Neural progenitor cell (in vitro differentiated cells): Measurements from ENCODE around the gene IQCM. TPM values are rescaled to one million over a fixed set of nuclear protein-coding genes. Genes with fewer than 3 reads are reported as not detected.

Experiments used
- DNase-seq: peaks from one replicate; pipeline ENCODE4 v3.0.0-alpha.2; 2016; ENCODE audit warnings: low spot score
- H2AFZ ChIP-seq: fragments of 200-600 bp; sonication (generic); replicated peaks from 2 replicates; pipeline ENCODE4 v1.6.1; 2016; ENCODE audit warnings: antibody characterized with exemption
- H3F3A ChIP-seq: fragments of 200-600 bp; sonication (generic); 2 replicates; pipeline ENCODE4 v1.6.1; 2016; ENCODE audit warnings: antibody characterized with exemption, low read depth
- H3K27ac ChIP-seq: fragments of 200-600 bp; sonication (generic); 2 replicates; pipeline ENCODE4 v1.5.1; 2016; ENCODE audit warnings: mild to moderate bottlenecking
- H3K27me3 ChIP-seq: fragments of 200-600 bp; sonication (generic); 2 replicates; pipeline ENCODE4 v1.6.1; 2016; ENCODE audit warnings: mild to moderate bottlenecking, moderate library complexity
- H3K36me3 ChIP-seq: fragments of 200-600 bp; sonication (generic); 2 replicates; pipeline ENCODE4 v1.5.1; 2016
- H3K4me1 ChIP-seq: fragments of 200-600 bp; sonication (generic); 2 replicates; pipeline ENCODE4 v1.6.1; 2016; ENCODE audit warnings: mixed run types
- H3K4me2 ChIP-seq: fragments of 200-600 bp; sonication (generic); 2 replicates; pipeline ENCODE4 v1.6.1; 2016
- H3K4me3 ChIP-seq: fragments of 200-600 bp; sonication (generic); 2 replicates; pipeline ENCODE4 v1.5.1; 2016
- H3K79me2 ChIP-seq: fragments of 200-600 bp; sonication (generic); 2 replicates; pipeline ENCODE4 v1.6.1; 2016; ENCODE audit warnings: low read depth
- H3K9ac ChIP-seq: fragments of 200-600 bp; sonication (generic); 2 replicates; pipeline ENCODE4 v1.6.1; 2016
- H3K9me3 ChIP-seq: fragments of 200-600 bp; sonication (generic); 2 replicates; pipeline ENCODE4 v1.5.1; 2016; ENCODE audit warnings: low read depth
- H4K20me1 ChIP-seq: fragments of 200-600 bp; sonication (generic); 2 replicates; pipeline ENCODE4 v1.6.1; 2016; ENCODE audit warnings: low read depth
- H3K27ac Mint-ChIP-seq: 3 replicates; pipeline ENCODE4 v1.8.0; 2021; ENCODE audit warnings: mixed read lengths
- H3K27me3 Mint-ChIP-seq: 2 replicates; pipeline ENCODE4 v1.8.0; 2022; ENCODE audit warnings: low read depth, mild to moderate bottlenecking, inconsistent platforms, moderate library complexity, mixed read lengths; ENCODE audit not compliant: insufficient read depth
- H3K36me3 Mint-ChIP-seq: 3 replicates; pipeline ENCODE4 v1.8.0; 2021; ENCODE audit warnings: mixed read lengths
- H3K4me1 Mint-ChIP-seq: 3 replicates; pipeline ENCODE4 v1.8.0; 2021; ENCODE audit warnings: mixed read lengths
- H3K4me3 Mint-ChIP-seq: 3 replicates; pipeline ENCODE4 v1.8.0; 2021; ENCODE audit warnings: mild to moderate bottlenecking, moderate library complexity, mixed read lengths
- H3K9me3 Mint-ChIP-seq: 3 replicates; pipeline ENCODE4 v1.8.0; 2020; ENCODE audit warnings: mixed read lengths
- EZH2 ChIP-seq: fragments of 200-600 bp; sonication (generic); IDR thresholded peaks from 2 replicates; pipeline ENCODE4 v1.6.1; 2017; ENCODE audit warnings: antibody characterized with exemption, mild to moderate bottlenecking, moderate library complexity
- EZH2phosphoT487 ChIP-seq: fragments of 200-600 bp; sonication (generic); IDR thresholded peaks from 2 replicates; pipeline ENCODE4 v1.6.1; 2017; ENCODE audit warnings: antibody characterized with exemption
- total RNA-seq: library from RNA; depleted of rRNA; stranded (reverse); fragments of >200 nt; gene quantifications from 2 replicates; pipeline ENCODE4 v1.2.3, GENCODE V29; 2015; ENCODE audit warnings: low replicate concordance
- TF ChIP-seq, protein P1 (sequence below): fragments of 200-600 bp; sonication (generic); IDR thresholded peaks from 2 replicates; pipeline ENCODE4 v1.5.1; 2017; ENCODE audit warnings: antibody characterized with exemption, mild to moderate bottlenecking

IQCM gene
- total RNA-seq, 1 donor from 2014 or later: 0.26 TPM

- no peak overlapping the region for H3K27ac ChIP-seq
- DNase-seq: no peak
- H2AFZ ChIP-seq: no peak overlapping the region
- Mint-ChIP-seq H3K9me3 (no peaks in the 10 kb centered on the region), H3K4me1 (peaks cover 3% of the 10 kb centered on the region), H3K27me3 (peaks cover 5% of the 10 kb centered on the region), H3K27ac (no peak overlapping the region), H3K4me3 (no peak overlapping the region), H3K36me3 (no peaks in the 10 kb centered on the region)
- H3K79me2 ChIP-seq: no peaks in the 10 kb centered on the region
- no peak overlapping the region for H3K9ac ChIP-seq
- H3K27me3 ChIP-seq: no peaks in the 10 kb centered on the region
- no peak overlapping the region for H3K4me3 ChIP-seq
- no peak overlapping the region for H3K4me2 ChIP-seq
- TF ChIP-seq EZH2: no peak
- TF ChIP-seq, protein P1, sequence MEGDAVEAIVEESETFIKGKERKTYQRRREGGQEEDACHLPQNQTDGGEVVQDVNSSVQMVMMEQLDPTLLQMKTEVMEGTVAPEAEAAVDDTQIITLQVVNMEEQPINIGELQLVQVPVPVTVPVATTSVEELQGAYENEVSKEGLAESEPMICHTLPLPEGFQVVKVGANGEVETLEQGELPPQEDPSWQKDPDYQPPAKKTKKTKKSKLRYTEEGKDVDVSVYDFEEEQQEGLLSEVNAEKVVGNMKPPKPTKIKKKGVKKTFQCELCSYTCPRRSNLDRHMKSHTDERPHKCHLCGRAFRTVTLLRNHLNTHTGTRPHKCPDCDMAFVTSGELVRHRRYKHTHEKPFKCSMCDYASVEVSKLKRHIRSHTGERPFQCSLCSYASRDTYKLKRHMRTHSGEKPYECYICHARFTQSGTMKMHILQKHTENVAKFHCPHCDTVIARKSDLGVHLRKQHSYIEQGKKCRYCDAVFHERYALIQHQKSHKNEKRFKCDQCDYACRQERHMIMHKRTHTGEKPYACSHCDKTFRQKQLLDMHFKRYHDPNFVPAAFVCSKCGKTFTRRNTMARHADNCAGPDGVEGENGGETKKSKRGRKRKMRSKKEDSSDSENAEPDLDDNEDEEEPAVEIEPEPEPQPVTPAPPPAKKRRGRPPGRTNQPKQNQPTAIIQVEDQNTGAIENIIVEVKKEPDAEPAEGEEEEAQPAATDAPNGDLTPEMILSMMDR: no peak
- no peak for TF ChIP-seq EZH2phosphoT487
- no peaks in the 10 kb centered on the region for H3K4me1 ChIP-seq
- H3K36me3 ChIP-seq: no peaks in the 10 kb centered on the region
- no peaks in the 10 kb centered on the region for H4K20me1 ChIP-seq
- no peaks in the 10 kb centered on the region for H3K9me3 ChIP-seq
- H3F3A ChIP-seq: no peaks in the 10 kb centered on the region
Measured at GRCh38 chr4:149754526-149754925, 61.1 kb downstream of the IQCM start.

GRCh38 chr4:149752729-149753128 is 62.9 kb downstream of the IQCM start:
- no peak overlapping the region for H3K9ac ChIP-seq
- H3K4me3 ChIP-seq: no peak overlapping the region
- Mint-ChIP-seq H3K4me3 (no peak overlapping the region), H3K27ac (no peak overlapping the region), H3K4me1 (peaks cover 6% of the 10 kb centered on the region), H3K9me3 (no peaks in the 10 kb centered on the region), H3K36me3 (no peaks in the 10 kb centered on the region), H3K27me3 (peaks cover 5% of the 10 kb centered on the region)
- no peak overlapping the region for H3K27ac ChIP-seq
- no peaks in the 10 kb centered on the region for H3K27me3 ChIP-seq
- no peaks in the 10 kb centered on the region for H3K36me3 ChIP-seq
- H4K20me1 ChIP-seq: no peaks in the 10 kb centered on the region
- no peaks in the 10 kb centered on the region for H3F3A ChIP-seq
- H3K4me2 ChIP-seq: no peak overlapping the region
- no peaks in the 10 kb centered on the region for H3K4me1 ChIP-seq
- no peaks in the 10 kb centered on the region for H3K9me3 ChIP-seq
- no peak overlapping the region for H2AFZ ChIP-seq
- DNase-seq: no peak
- H3K79me2 ChIP-seq: no peaks in the 10 kb centered on the region
- TF ChIP-seq EZH2phosphoT487: no peak
- TF ChIP-seq EZH2: no peak
- TF ChIP-seq, protein P1: no peak

DNA sequence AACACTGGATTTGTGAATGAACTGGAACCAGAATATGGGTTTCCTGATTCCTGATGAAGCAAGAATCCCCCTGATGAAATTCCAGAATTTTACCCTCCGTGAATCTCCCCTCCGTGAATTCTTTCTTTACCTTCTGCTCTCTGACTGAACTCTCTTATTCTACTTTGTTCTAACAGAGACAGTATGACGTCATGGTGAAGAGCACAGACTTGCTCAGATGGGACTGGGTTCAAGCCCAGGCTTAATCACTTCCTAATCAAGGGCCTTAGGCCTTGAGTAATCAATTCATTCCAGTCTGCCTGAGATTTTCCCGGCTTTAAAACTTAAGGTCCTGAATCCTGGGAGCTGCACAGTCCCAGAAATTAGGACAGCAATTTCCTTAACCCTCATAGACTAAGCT is 64.5 kb downstream of the IQCM start:
- no peak overlapping the region for H3K27ac ChIP-seq
- H2AFZ ChIP-seq: no peak overlapping the region
- no peak overlapping the region for H3K27ac Mint-ChIP-seq
- no peak overlapping the region for H3K4me3 ChIP-seq
- TF ChIP-seq, protein P1: no peak
- TF ChIP-seq EZH2phosphoT487 (no peak), EZH2 (no peak)
- no peaks in the 10 kb centered on the region for H3K36me3 ChIP-seq
- H3K9me3 ChIP-seq: no peaks in the 10 kb centered on the region
- no peak for DNase-seq
- peaks cover 6% of the 10 kb centered on the region for H3K4me1 Mint-ChIP-seq
- no peaks in the 10 kb centered on the region for H4K20me1 ChIP-seq
- H3K27me3 ChIP-seq: no peaks in the 10 kb centered on the region
- H3K9ac ChIP-seq: no peak overlapping the region
- no peak overlapping the region for H3K4me3 Mint-ChIP-seq
- no peak overlapping the region for H3K4me2 ChIP-seq
- peaks cover 5% of the 10 kb centered on the region for H3K27me3 Mint-ChIP-seq
- no peaks in the 10 kb centered on the region for H3K4me1 ChIP-seq
- H3K9me3 Mint-ChIP-seq: no peaks in the 10 kb centered on the region
- no peaks in the 10 kb centered on the region for H3K79me2 ChIP-seq
- H3K36me3 Mint-ChIP-seq: no peaks in the 10 kb centered on the region
- H3F3A ChIP-seq: no peaks in the 10 kb centered on the region
